Neutrophil (primary cell): ENCODE results near the gene PCDHGA7.

Experiments
- H3K27ac ChIP-seq: fragments of 200-600 bp; sonication (generic); 2 replicates; pipeline ENCODE4 v1.5.1; 2016; ENCODE audit warnings: mild to moderate bottlenecking, moderate library complexity
- H3K27me3 ChIP-seq: fragments of 200-600 bp; sonication (generic); 2 replicates; pipeline ENCODE4 v1.6.0; 2016; ENCODE audit warnings: mild to moderate bottlenecking
- H3K36me3 ChIP-seq: fragments of 200-600 bp; sonication (generic); 2 replicates; pipeline ENCODE4 v1.5.1; 2017
- H3K4me1 ChIP-seq, 2 experiments: fragments of 200-600 bp in 1 of 2; sonication (generic) in 1 of 2; 1 replicate in 1 of 2; 2 replicates in 1 of 2; pipeline versions ENCODE4 v1.5.1 to v1.6.1; 2013 to 2016; ENCODE audit warnings: low read depth in 1 of 2, low read length in 1 of 2, mild to moderate bottlenecking in 1 of 2, moderate library complexity in 1 of 2; ENCODE audit not compliant: control insufficient read depth in 1 of 2, insufficient read depth in 1 of 2
- H3K4me3 ChIP-seq, 2 experiments: fragments of 200-600 bp in 1 of 2; sonication (generic) in 1 of 2; 1 replicate in 1 of 2; 2 replicates in 1 of 2; pipeline ENCODE4 v1.5.1; 2013 to 2016; ENCODE audit warnings: low read depth in 1 of 2, low read length in 1 of 2, mild to moderate bottlenecking in 1 of 2, moderate library complexity in 1 of 2
- H3K9me3 ChIP-seq: fragments of 200-600 bp; sonication (generic); 2 replicates; pipeline ENCODE4 v1.5.1; 2016
- CTCF ChIP-seq: fragments of 200-600 bp; sonication (generic); IDR thresholded peaks from 2 replicates; pipeline ENCODE4 v1.5.1; 2016; ENCODE audit warnings: antibody characterized with exemption

Gene PCDHGA7

DNA sequence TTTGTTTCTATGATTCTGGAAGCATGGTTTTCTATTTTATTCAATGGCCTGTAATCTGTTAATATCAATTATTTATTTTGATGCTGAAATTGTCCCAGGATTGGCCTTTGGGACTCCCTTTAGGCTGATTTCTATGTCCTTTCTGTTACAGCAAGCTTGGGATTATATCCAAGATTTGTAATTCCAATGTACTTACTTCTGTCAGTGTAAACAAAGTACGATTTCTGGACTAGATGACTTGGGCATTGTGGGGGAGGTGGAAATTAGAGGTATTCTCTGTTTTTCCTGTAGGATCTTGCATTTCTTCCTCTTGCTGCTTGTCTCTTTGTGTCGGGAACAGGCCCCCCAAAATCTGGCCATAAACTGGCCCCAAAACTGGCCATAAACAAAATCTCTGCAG is 51.5 kb downstream of the PCDHGA7 start:
- TF ChIP-seq CTCF: no peak
- Histone ChIP-seq H3K9me3 (peaks cover 16% of the 10 kb centered on the region), H3K36me3 (no peaks in the 10 kb centered on the region), H3K4me1 (peaks cover 11 to 13% of the 10 kb centered on the region in 2 experiments), H3K4me3 (no peak overlapping the region), H3K27ac (no peak overlapping the region), H3K27me3 (peaks cover 98% of the 10 kb centered on the region)
